Measurements from ENCODE around the gene ATP2C2. TPM values are rescaled to one million over a fixed set of nuclear protein-coding genes. Genes with fewer than 3 reads are reported as not detected.
"Not testable (repeated sequence)": the region's sequence is repeated elsewhere in the genome, so short reads cannot be mapped to it uniquely, and the experiment has no call there.

ATP2C2 gene
- total and polyA plus RNA-seq, 9 of the 15 experiments (the other 6 are each of a cell fraction or from before 2014, with no cell fraction given): 0.75 TPM; not detected in 8

- POLR2A ChIA-PET: interaction anchor here (1.3 to 1.6 kb wide), 2 partner anchors 15 to 27 kb away, joined by 3 read pairs; no protein-coding TSS in a partner anchor
- H3K9ac ChIP-seq (ENCODE audit: insufficient read depth in 1 of 2, low read depth in 2 of 2, low read length in 2 of 2); DNase-seq (ENCODE audit: extremely low read depth in 1 of 4, low spot score in 3 of 4); in situ Hi-C loops (cut with MboI); H3K4me2 ChIP-seq (ENCODE audit: insufficient read depth, low read length); H3K79me2 ChIP-seq (ENCODE audit: control insufficient read depth, insufficient read depth, low read length); H3K4me1 ChIP-seq (replicated peaks in 1 of 2; ENCODE audit: control insufficient read depth in 2 of 2, insufficient read depth in 2 of 2, low read length in 2 of 2); intact Hi-C loops (cut with micrococcal nuclease); BruUV-seq (replicated peaks); FAIRE-seq; H3K9me1 ChIP-seq (ENCODE audit: control insufficient read depth, insufficient read depth, low read length); H2AFZ ChIP-seq (ENCODE audit: low read depth, low read length); H4K20me1 ChIP-seq (replicated peaks; ENCODE audit: control insufficient read depth, insufficient read depth, low read length); ATAC-seq; CTCF ChIA-PET (ENCODE audit: low intra/inter-chr PET ratio); H3K4me3 ChIP-seq; H3K36me3 ChIP-seq (ENCODE audit: control insufficient read depth, insufficient read depth, low read length); H3K9me3 ChIP-seq (replicated peaks; ENCODE audit: control insufficient read depth, insufficient read depth, low read depth, low read length); H3K27ac ChIP-seq (ENCODE audit: extremely low read depth, low read depth, low read length): not testable (repeated sequence)
- peaks cover 21 to 24% of the 10 kb centered on the region in 2 experiments for H3K27me3 ChIP-seq (ENCODE audit: control insufficient read depth in 2 of 2, insufficient read depth in 2 of 2, low read length in 2 of 2)
- 2% methylated on average over 2 of the region's 2 CpGs for WGBS (ENCODE audit: insufficient coverage, low coverage, missing lambda C conversion rate)
- TF ChIP-seq ZNF146 (CRISPR knock-in tag; IDR thresholded peaks at IDR 0.05; ENCODE audit: unreplicated experiment): peak; percentile 84
Measured at GRCh38 chr16:84399912-84400311, 31.6 kb downstream of the ATP2C2 start.

GRCh38 chr16:84403435-84403834 lies 35.1 kb downstream of the ATP2C2 start:
- H3K36me3 ChIP-seq (ENCODE audit: control insufficient read depth, insufficient read depth, low read length); H2AFZ ChIP-seq (ENCODE audit: low read depth, low read length); POLR2A ChIA-PET; CTCF ChIA-PET (ENCODE audit: low intra/inter-chr PET ratio); intact Hi-C loops (cut with micrococcal nuclease); H3K27ac ChIP-seq (ENCODE audit: extremely low read depth, low read depth, low read length); H4K20me1 ChIP-seq (replicated peaks; ENCODE audit: control insufficient read depth, insufficient read depth, low read length); FAIRE-seq; H3K9me3 ChIP-seq (replicated peaks; ENCODE audit: control insufficient read depth, insufficient read depth, low read depth, low read length); DNase-seq (ENCODE audit: extremely low read depth in 1 of 4, low spot score in 3 of 4); H3K79me2 ChIP-seq (ENCODE audit: control insufficient read depth, insufficient read depth, low read length); ATAC-seq; BruUV-seq (replicated peaks); H3K4me3 ChIP-seq; H3K4me2 ChIP-seq (ENCODE audit: insufficient read depth, low read length); H3K9ac ChIP-seq (ENCODE audit: insufficient read depth in 1 of 2, low read depth in 2 of 2, low read length in 2 of 2); H3K4me1 ChIP-seq (replicated peaks in 1 of 2; ENCODE audit: control insufficient read depth in 2 of 2, insufficient read depth in 2 of 2, low read length in 2 of 2); in situ Hi-C loops (cut with MboI); H3K9me1 ChIP-seq (ENCODE audit: control insufficient read depth, insufficient read depth, low read length): not testable (repeated sequence)
- peaks cover 43 to 49% of the 10 kb centered on the region in 2 experiments for H3K27me3 ChIP-seq (ENCODE audit: control insufficient read depth in 2 of 2, insufficient read depth in 2 of 2, low read length in 2 of 2)
- TF ChIP-seq CEBPB (tag; IDR thresholded peaks at IDR 0.05): peak; percentile 61
- WGBS (ENCODE audit: insufficient coverage, low coverage, missing lambda C conversion rate): 0% methylated on average over 3 of the region's 5 CpGs

Measured in K562 (cell line).